Breast epithelium (tissue), 4 donors: Measurements from ENCODE around the gene KCNIP4. TPM values are rescaled to one million over a fixed set of nuclear protein-coding genes. Genes with fewer than 3 reads are reported as not detected.

Experiments used
- DNase-seq, 2 donors: peaks; one replicate each; pipeline ENCODE4 v3.0.0-alpha.2; 2019; ENCODE audit warnings: low spot score in 2 of 2
- H3K27ac ChIP-seq, 2 donors: fragments of 200-600 bp; sonication (generic) in 1 of 2; one replicate each; pipeline ENCODE4 v1.5.1; 2016 to 2019; ENCODE audit warnings: mild to moderate bottlenecking in 1 of 2
- H3K27me3 ChIP-seq, 2 donors: fragments of 200-600 bp; sonication (generic) in 1 of 2; one replicate each; pipeline versions ENCODE4 v1.5.1 to v1.6.0; 2017 to 2019; ENCODE audit warnings: control low read depth in 1 of 2, mild to moderate bottlenecking in 1 of 2
- H3K36me3 ChIP-seq: fragments of 200-600 bp; one replicate; pipeline ENCODE4 v1.5.1; 2019
- H3K4me1 ChIP-seq, 2 donors: fragments of 200-600 bp; sonication (generic); one replicate each; pipeline ENCODE4 v1.5.1; 2016 to 2019; ENCODE audit warnings: control low read depth in 1 of 2
- H3K4me3 ChIP-seq, 3 donors: fragments of 200-600 bp; sonication (generic); 1 replicate in 2 of 3; 2 replicates in 1 of 3; pipeline ENCODE4 v1.5.1; 2016 to 2019; ENCODE audit warnings: mild to moderate bottlenecking in 3 of 3, moderate library complexity in 2 of 3
- H3K9me3 ChIP-seq, 2 donors: fragments of 200-600 bp; sonication (generic) in 1 of 2; one replicate each; pipeline ENCODE4 v1.5.1; 2016 to 2019; ENCODE audit warnings: control low read depth in 1 of 2
- CTCF ChIP-seq, 3 donors: fragments of 450-650 bp; IDR thresholded peaks; one replicate each; pipeline ENCODE4 v1.5.1; 2016 to 2017; ENCODE audit warnings: antibody characterized with exemption in 3 of 3, mild to moderate bottlenecking in 3 of 3, moderate library complexity in 3 of 3
- POLR2A ChIP-seq: fragments of 450-650 bp; IDR thresholded peaks from one replicate; pipeline ENCODE4 v1.6.1; 2016; ENCODE audit warnings: antibody characterized with exemption, mild to moderate bottlenecking, moderate library complexity
- POLR2AphosphoS5 ChIP-seq, 3 donors: sonication (generic); formaldehyde crosslinking; IDR thresholded peaks; one replicate each; pipeline ENCODE4 v1.6.1; 2017; ENCODE audit warnings: antibody characterized with exemption in 3 of 3
- intact Hi-C: fragments of 100-400 bp; cut with DNase I; formaldehyde crosslinking; loops from one replicate; pipeline ENCODE4 v1.15.1; 2023; ENCODE audit warnings: low total_unique reads
- total RNA-seq, 3 donors: library from RNA; depleted of rRNA; stranded (reverse); fragments of >200 nt; gene quantifications; one replicate each; pipeline ENCODE4 v1.1.0, GENCODE V29; 2016

The KCNIP4 gene
- total RNA-seq, 3 donors from 2014 or later, result 0.44 to 0.66 TPM; not detected in 1

- no peak for DNase-seq
- TF ChIP-seq POLR2A (no peak), CTCF (IDR thresholded peaks at IDR 0.05) (no peak), POLR2AphosphoS5 (IDR thresholded peaks at IDR 0.05) (no peak)
- Histone ChIP-seq H3K36me3 (no peaks in the 10 kb centered on the region), H3K27me3 (no peaks in the 10 kb centered on the region), H3K4me1 (no peaks in the 10 kb centered on the region), H3K4me3 (no peak overlapping the region), H3K9me3 (peaks cover 0 to 12% of the 10 kb centered on the region in 2 donors), H3K27ac (no peak overlapping the region)
- intact Hi-C loops, result no loop called here
Observed at GRCh38 chr4:20857081-20857480, 1091.5 kb downstream of the KCNIP4 start.

- DNase-seq, result no peak
- Histone ChIP-seq H3K4me3 (no peak overlapping the region), H3K36me3 (no peaks in the 10 kb centered on the region), H3K9me3 (peaks cover 0 to 6% of the 10 kb centered on the region in 2 donors), H3K27ac (no peak overlapping the region), H3K4me1 (no peaks in the 10 kb centered on the region), H3K27me3 (no peaks in the 10 kb centered on the region)
- no peak for TF ChIP-seq CTCF (IDR thresholded peaks at IDR 0.05)
- no peak for TF ChIP-seq POLR2A
- intact Hi-C loops, result no loop called here
Observed at GRCh38 chr4:20847124-20847747, 1101.3 kb downstream of the KCNIP4 start.

GRCh38 chr4:20844311-20844710 lies 1104.3 kb downstream of the KCNIP4 start:
- no peaks in the 10 kb centered on the region for H3K9me3 ChIP-seq
- intact Hi-C loops, result no loop called here

GRCh38 chr4:20840648-20841190 lies 1107.9 kb downstream of the KCNIP4 start:
- no peak overlapping the region for H3K27ac ChIP-seq
- no peaks in the 10 kb centered on the region for H3K9me3 ChIP-seq
- no peak for TF ChIP-seq CTCF (IDR thresholded peaks at IDR 0.05)
- no peak for TF ChIP-seq POLR2A
- no peak for TF ChIP-seq POLR2AphosphoS5 (IDR thresholded peaks at IDR 0.05)
- no peaks in the 10 kb centered on the region for H3K4me1 ChIP-seq
- no peak overlapping the region for H3K4me3 ChIP-seq
- H3K27me3 ChIP-seq, result no peaks in the 10 kb centered on the region
- no peaks in the 10 kb centered on the region for H3K36me3 ChIP-seq
- intact Hi-C loops, result no loop called here
- no peak for DNase-seq

More at GRCh38 chr4:20844311-20844710, 1104.3 kb downstream of the KCNIP4 start:
- DNase-seq, result no peak
- Histone ChIP-seq H3K27ac (no peak overlapping the region), H3K4me3 (no peak overlapping the region), H3K36me3 (no peaks in the 10 kb centered on the region), H3K27me3 (no peaks in the 10 kb centered on the region), H3K4me1 (no peaks in the 10 kb centered on the region)
- TF ChIP-seq POLR2AphosphoS5 (IDR thresholded peaks at IDR 0.05) (no peak), POLR2A (no peak)

GRCh38 chr4:20839957-20840356 lies 1108.6 kb downstream of the KCNIP4 start:
- intact Hi-C loops, result no loop called here
- H3K27me3 ChIP-seq, result no peaks in the 10 kb centered on the region
- H3K4me1 ChIP-seq, result no peaks in the 10 kb centered on the region
- DNase-seq, result no peak
- H3K36me3 ChIP-seq, result no peaks in the 10 kb centered on the region
- TF ChIP-seq POLR2AphosphoS5 (IDR thresholded peaks at IDR 0.05) (no peak), POLR2A (no peak), CTCF (IDR thresholded peaks at IDR 0.05) (no peak)
- no peaks in the 10 kb centered on the region for H3K9me3 ChIP-seq
- no peak overlapping the region for H3K27ac ChIP-seq
- no peak overlapping the region for H3K4me3 ChIP-seq
